AG08395 (cell line): ENCODE measurements around the gene HFE.

Experiments
- DNase-seq: peaks from one replicate; pipeline ENCODE4 v3.0.0; 2012; ENCODE audit warnings: mixed read lengths, low spot score

The HFE gene

GRCh38 chr6:26140254-26140966 is 53.2 kb downstream of the HFE start:
- no peak for DNase-seq

- DNase-seq = no peak
These were observed 53.7 kb downstream of the HFE start for GRCh38 chr6:26140967-26141294.

- DNase-seq = no peak
These were observed 54.2 kb downstream of the HFE start for GRCh38 chr6:26141378-26141904.

- DNase-seq = no peak
These were observed 54.8 kb downstream of the HFE start for GRCh38 chr6:26142026-26142425.
